ENCODE measurements around the gene WNT1. TPM values are rescaled to one million over a fixed set of nuclear protein-coding genes. Genes with fewer than 3 reads are reported as not detected.

The WNT1 gene
- total RNA-seq, 1 donor from 2014 or later = not detected

DNA sequence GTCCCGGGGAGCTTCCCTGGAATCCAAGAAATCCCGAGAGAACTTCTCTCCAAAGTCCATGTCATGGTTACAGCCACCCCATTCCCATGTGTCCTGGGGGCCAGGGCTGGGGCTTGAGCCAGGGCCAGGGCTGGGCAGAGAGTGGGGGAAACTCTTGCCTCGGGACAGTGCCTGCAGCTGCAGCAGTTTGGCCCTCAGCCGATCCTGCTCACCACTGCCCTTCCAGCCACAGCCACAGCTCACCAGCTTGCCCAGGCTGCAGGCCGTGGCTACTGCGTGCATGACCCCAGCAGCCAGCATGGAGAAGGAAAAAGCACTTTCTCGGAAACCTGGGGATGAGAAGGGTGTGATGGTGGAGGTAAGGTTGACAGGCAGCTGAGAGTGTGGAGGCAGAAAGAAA is 10.1 kb upstream of the WNT1 start:
- TF ChIP-seq, protein P1, sequence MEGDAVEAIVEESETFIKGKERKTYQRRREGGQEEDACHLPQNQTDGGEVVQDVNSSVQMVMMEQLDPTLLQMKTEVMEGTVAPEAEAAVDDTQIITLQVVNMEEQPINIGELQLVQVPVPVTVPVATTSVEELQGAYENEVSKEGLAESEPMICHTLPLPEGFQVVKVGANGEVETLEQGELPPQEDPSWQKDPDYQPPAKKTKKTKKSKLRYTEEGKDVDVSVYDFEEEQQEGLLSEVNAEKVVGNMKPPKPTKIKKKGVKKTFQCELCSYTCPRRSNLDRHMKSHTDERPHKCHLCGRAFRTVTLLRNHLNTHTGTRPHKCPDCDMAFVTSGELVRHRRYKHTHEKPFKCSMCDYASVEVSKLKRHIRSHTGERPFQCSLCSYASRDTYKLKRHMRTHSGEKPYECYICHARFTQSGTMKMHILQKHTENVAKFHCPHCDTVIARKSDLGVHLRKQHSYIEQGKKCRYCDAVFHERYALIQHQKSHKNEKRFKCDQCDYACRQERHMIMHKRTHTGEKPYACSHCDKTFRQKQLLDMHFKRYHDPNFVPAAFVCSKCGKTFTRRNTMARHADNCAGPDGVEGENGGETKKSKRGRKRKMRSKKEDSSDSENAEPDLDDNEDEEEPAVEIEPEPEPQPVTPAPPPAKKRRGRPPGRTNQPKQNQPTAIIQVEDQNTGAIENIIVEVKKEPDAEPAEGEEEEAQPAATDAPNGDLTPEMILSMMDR (IDR thresholded peaks at IDR 0.05) = no peak
- no peak overlapping the region for H3K4me3 ChIP-seq
- no peak for ATAC-seq

DNA sequence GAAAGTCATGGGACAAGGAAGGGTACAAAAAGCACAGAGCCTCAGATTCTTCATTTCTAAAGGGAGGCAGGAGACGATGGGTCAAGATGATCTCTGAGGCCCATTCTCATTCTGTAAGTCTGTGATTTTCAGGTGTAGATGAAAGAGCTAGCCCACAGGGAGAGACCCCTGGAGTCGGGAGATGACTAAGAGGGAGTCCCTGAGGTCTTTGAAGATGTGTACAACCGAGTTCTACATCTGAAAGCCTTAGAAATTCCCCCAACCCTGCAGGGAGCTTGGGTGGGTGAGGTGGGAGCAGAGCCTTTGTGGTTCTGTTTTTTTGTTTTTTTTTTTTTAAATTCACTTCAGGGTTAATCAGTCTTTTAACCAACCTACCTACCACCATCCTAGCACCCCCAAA is 9.7 kb upstream of the WNT1 start:
- Histone ChIP-seq H3K4me3 (no peak overlapping the region), H3K27me3 (ENCODE audit: low read depth) (peaks cover 38% of the 10 kb centered on the region), H3K9me3 (no peaks in the 10 kb centered on the region), H3K27ac (no peak overlapping the region), H3K4me1 (peaks cover 29% of the 10 kb centered on the region), H3K36me3 (no peaks in the 10 kb centered on the region)
- DNase-seq (no peak), ATAC-seq (no peak)
- TF ChIP-seq, protein P1 (IDR thresholded peaks at IDR 0.05) = no peak
- intact Hi-C loops (cut with DNase I) = no loop called here

More for the DNA sequence above, 10.1 kb upstream of the WNT1 start:
- DNase-seq = no peak
- intact Hi-C loops (cut with DNase I) = no loop called here
- no peaks in the 10 kb centered on the region for H3K36me3 ChIP-seq
- no peak overlapping the region for H3K27ac ChIP-seq
- H3K9me3 ChIP-seq = no peaks in the 10 kb centered on the region
- H3K4me1 ChIP-seq = peaks cover 29% of the 10 kb centered on the region
- peaks cover 33% of the 10 kb centered on the region for H3K27me3 ChIP-seq (ENCODE audit: low read depth)

- no peak overlapping the region for H3K27ac ChIP-seq
- peaks cover 46% of the 10 kb centered on the region for H3K27me3 ChIP-seq (ENCODE audit: low read depth)
- no peaks in the 10 kb centered on the region for H3K9me3 ChIP-seq
- H3K4me1 ChIP-seq = peaks cover 29% of the 10 kb centered on the region
- H3K4me3 ChIP-seq = no peak overlapping the region
- no peak for DNase-seq
- ATAC-seq = no peak
- TF ChIP-seq, protein P1 (IDR thresholded peaks at IDR 0.05) = no peak
- intact Hi-C loops (cut with DNase I) = no loop called here
- H3K36me3 ChIP-seq = no peaks in the 10 kb centered on the region
Measured at GRCh38 chr12:48969160-48969771, 8.9 kb upstream of the WNT1 start.

DNA sequence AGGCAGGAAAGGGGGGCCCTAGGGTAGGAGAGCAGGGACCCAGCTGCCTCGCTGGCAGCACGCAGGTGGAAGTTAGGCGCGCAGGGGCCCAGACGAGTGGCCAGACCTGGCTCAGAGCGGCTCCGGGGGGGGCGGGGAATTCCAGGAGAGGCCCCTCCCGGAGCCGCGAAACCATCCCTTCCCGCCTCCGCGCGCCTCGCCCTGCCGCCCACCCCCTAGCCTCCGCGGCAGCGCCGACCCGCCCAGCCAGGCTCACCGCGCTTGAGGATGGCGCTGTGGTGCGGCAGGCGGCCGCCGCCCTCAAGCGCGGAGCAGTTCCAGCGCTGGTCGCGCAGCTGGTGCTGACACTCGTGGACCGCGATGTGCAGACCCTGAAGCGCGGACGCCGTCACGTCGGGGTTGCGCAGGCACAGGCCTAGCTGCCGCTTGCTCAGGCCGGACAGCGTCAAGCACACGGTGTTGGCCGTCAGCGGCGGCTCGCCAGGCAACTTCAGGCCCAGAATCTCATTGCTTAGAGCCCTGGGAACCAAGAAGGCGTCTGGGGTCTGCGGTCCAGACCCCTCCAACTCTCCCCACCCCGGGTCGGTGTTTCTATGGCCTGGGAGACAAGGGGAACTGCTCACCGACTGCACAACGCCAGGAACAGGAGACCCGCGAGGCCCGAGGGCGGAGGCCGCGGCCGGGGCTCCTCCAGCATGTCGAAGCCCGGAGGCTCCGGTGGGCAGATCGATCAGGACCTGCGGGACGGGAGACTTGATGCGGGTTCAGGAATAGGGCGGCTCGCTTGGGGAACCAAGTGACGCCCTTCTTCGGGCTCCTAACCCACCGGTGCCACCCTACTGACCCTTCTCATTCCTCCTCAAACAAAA is 8.1 kb upstream of the WNT1 start:
- Histone ChIP-seq H3K27ac (no peak overlapping the region), H3K36me3 (no peaks in the 10 kb centered on the region), H3K4me3 (peak overlapping the region; percentile 34), H3K4me1 (peaks cover 29% of the 10 kb centered on the region), H3K27me3 (ENCODE audit: low read depth) (peaks cover 49% of the 10 kb centered on the region), H3K9me3 (no peaks in the 10 kb centered on the region)
- TF ChIP-seq, protein P1 (IDR thresholded peaks at IDR 0.05) = peak; percentile 7
- intact Hi-C loops (cut with DNase I) = no loop called here
- peak; percentile 51 for DNase-seq
- peak; percentile 45 to 47 for ATAC-seq

DNA sequence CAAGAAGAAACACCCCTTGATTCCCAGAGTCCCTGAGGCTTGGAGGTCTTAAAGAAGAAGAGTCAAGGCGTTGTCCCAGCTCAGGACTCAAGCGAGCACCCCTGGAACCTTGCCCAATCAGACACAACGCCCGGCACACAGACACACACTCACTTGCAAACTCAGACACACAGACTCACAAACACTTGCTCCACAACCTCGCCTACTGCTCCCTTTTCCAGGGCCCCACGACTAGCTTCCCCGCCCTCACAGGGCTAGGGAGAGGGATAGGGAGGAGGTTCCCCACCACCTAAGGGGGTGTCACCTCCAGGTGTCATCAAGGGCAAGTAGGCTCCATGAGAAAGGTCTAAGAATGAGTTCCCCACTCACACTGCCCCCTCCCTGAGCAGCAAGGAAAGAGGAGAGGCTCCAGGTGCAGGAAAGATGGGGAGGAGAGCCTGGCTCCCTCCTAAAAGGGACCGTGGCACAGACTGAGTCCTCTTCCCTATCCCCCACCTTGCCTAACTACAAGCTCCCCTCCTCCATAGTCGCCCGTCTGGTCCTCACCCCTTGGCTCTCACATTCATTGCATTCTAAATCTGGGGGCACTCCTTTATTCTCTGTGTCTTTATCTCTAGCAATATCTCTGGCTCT is 7.3 kb upstream of the WNT1 start:
- Histone ChIP-seq H3K9me3 (no peaks in the 10 kb centered on the region), H3K36me3 (no peaks in the 10 kb centered on the region), H3K4me3 (peak overlapping the region; percentile 43), H3K4me1 (peaks cover 29% of the 10 kb centered on the region), H3K27me3 (ENCODE audit: low read depth) (peaks cover 57% of the 10 kb centered on the region), H3K27ac (no peak overlapping the region)
- TF ChIP-seq, protein P1 (IDR thresholded peaks at IDR 0.05) = no peak
- ATAC-seq (no peak), DNase-seq (no peak)
- intact Hi-C loops (cut with DNase I) = no loop called here
